ENCODE data around the gene EXOC4.
"Not testable (repeated sequence)": the region's sequence is repeated elsewhere in the genome, so short reads cannot be mapped to it uniquely, and the experiment has no call there.

The EXOC4 gene

GRCh38 chr7:133948588-133948987 lies 695.7 kb downstream of the EXOC4 start:
- in situ Hi-C loops (cut with MboI; ENCODE audit: low sequenced_read_pairs) = no loop called here

- in situ Hi-C loops (cut with MboI; ENCODE audit: low sequenced_read_pairs) = no loop called here
These were observed 698.0 kb downstream of the EXOC4 start for GRCh38 chr7:133950855-133951254.

- in situ Hi-C loops (cut with MboI; ENCODE audit: low sequenced_read_pairs) = no loop called here
These were observed 702.3 kb downstream of the EXOC4 start for GRCh38 chr7:133955208-133955607.

GRCh38 chr7:133957845-133958244 lies 705.0 kb downstream of the EXOC4 start:
- in situ Hi-C loops (cut with MboI; ENCODE audit: low sequenced_read_pairs) = no loop called here

- in situ Hi-C loops (cut with MboI; ENCODE audit: low sequenced_read_pairs) = no loop called here
These were observed 705.9 kb downstream of the EXOC4 start for GRCh38 chr7:133958822-133959221.

- in situ Hi-C loops (cut with MboI; ENCODE audit: low sequenced_read_pairs) = no loop called here
These were observed 706.6 kb downstream of the EXOC4 start for GRCh38 chr7:133959505-133959904.

GRCh38 chr7:133961724-133962123 lies 708.8 kb downstream of the EXOC4 start:
- in situ Hi-C loops (cut with MboI; ENCODE audit: low sequenced_read_pairs) = no loop called here

- in situ Hi-C loops (cut with MboI; ENCODE audit: low sequenced_read_pairs) = no loop called here
These were observed 709.8 kb downstream of the EXOC4 start for GRCh38 chr7:133962646-133963045.

GRCh38 chr7:133963629-133964028 lies 710.8 kb downstream of the EXOC4 start:
- in situ Hi-C loops (cut with MboI; ENCODE audit: low sequenced_read_pairs) = no loop called here

- in situ Hi-C loops (cut with MboI; ENCODE audit: low sequenced_read_pairs) = no loop called here
These were observed 718.7 kb downstream of the EXOC4 start for GRCh38 chr7:133971625-133972024.

- in situ Hi-C loops (cut with MboI; ENCODE audit: low sequenced_read_pairs) = no loop called here
These were observed 720.8 kb downstream of the EXOC4 start for GRCh38 chr7:133973710-133974109.

- in situ Hi-C loops (cut with MboI; ENCODE audit: low sequenced_read_pairs) = no loop called here
These were observed 722.3 kb downstream of the EXOC4 start for GRCh38 chr7:133975130-133975529.

GRCh38 chr7:133976140-133976539 lies 723.3 kb downstream of the EXOC4 start:
- in situ Hi-C loops (cut with MboI; ENCODE audit: low sequenced_read_pairs) = no loop called here

- in situ Hi-C loops (cut with MboI; ENCODE audit: low sequenced_read_pairs) = no loop called here
These were observed 724.8 kb downstream of the EXOC4 start for GRCh38 chr7:133977409-133978274.

GRCh38 chr7:133978502-133979295 lies 725.8 kb downstream of the EXOC4 start:
- in situ Hi-C loops (cut with MboI; ENCODE audit: low sequenced_read_pairs) = no loop called here

GRCh38 chr7:133980804-133981203 lies 727.9 kb downstream of the EXOC4 start:
- in situ Hi-C loops (cut with MboI; ENCODE audit: low sequenced_read_pairs) = no loop called here

- in situ Hi-C loops (cut with MboI; ENCODE audit: low sequenced_read_pairs) = no loop called here
These were observed 731.0 kb downstream of the EXOC4 start for GRCh38 chr7:133983685-133984419.

- in situ Hi-C loops (cut with MboI; ENCODE audit: low sequenced_read_pairs) = no loop called here
These were observed 732.4 kb downstream of the EXOC4 start for GRCh38 chr7:133985300-133985699.

- in situ Hi-C loops (cut with MboI; ENCODE audit: low sequenced_read_pairs) = no loop called here
These were observed 734.7 kb downstream of the EXOC4 start for GRCh38 chr7:133987582-133987981.

- in situ Hi-C loops (cut with MboI; ENCODE audit: low sequenced_read_pairs) = no loop called here
These were observed 740.7 kb downstream of the EXOC4 start for GRCh38 chr7:133993547-133993946.

GRCh38 chr7:133994100-133994499 lies 741.2 kb downstream of the EXOC4 start:
- in situ Hi-C loops (cut with MboI; ENCODE audit: low sequenced_read_pairs) = not testable (repeated sequence)
